G401 (cell line): ENCODE measurements around the gene FAM227B. TPM values are rescaled to one million over a fixed set of nuclear protein-coding genes. Genes with fewer than 3 reads are reported as not detected.
"Not testable (repeated sequence)": the region's sequence is repeated elsewhere in the genome, so short reads cannot be mapped to it uniquely, and the experiment has no call there.

Experiments used
- DNase-seq: peaks from one replicate; pipeline ENCODE4 v3.0.0-alpha.2; 2015; ENCODE audit warnings: low spot score
- in situ Hi-C: cut with HindIII; loops from 2 replicates; pipeline ENCODE4 v1.10.0; 2016; ENCODE audit warnings: low sequenced_read_pairs, mixed read lengths
- total RNA-seq: library from RNA; depleted of rRNA; stranded (reverse); fragments of >200 nt; shearing (Covaris generic); gene quantifications from 2 replicates; pipeline ENCODE4 v1.2.3, GENCODE V29; 2014

Gene FAM227B
- total RNA-seq, 1 experiment from 2014 or later = 8.2 TPM

DNA sequence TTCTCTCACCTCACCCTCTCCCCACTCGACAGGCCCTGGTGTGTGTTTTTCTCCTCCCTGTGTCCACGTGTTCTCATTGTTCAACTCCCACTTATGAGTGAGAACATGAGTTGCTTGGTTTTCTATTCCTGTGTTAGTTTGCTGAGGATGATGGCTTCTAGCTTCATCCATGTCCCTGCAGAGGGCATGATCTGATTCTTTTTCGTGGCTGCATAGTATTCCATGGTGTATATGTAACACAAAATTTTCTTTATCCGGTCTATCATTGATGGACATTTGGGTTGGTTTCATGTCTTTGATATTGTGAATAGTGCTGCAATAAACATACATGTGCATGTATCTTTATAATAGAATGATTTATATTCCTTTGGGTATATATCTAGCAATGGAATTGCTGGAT is 107.9 kb downstream of the FAM227B start:
- DNase-seq, in situ Hi-C loops: not testable (repeated sequence)

DNA sequence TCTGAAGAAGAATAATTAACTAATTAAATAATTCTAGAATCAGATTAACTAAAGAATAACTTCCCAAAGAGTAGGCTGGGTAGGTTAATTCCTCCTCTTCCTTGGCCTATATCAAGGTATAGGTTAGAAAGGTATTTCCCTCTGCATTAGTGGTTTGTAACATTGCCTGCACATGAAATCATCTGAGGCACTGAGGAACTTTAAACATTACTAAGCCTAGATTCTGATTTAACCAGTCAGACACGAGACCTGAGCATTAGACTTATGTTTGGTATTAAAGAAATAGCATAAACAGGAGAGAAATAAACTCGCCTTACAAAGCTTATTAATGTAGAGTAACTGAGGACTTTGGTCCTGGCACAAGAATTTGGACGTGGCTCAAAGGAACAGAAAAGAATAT is 113.4 kb downstream of the FAM227B start:
- in situ Hi-C loops = no loop called here

DNA sequence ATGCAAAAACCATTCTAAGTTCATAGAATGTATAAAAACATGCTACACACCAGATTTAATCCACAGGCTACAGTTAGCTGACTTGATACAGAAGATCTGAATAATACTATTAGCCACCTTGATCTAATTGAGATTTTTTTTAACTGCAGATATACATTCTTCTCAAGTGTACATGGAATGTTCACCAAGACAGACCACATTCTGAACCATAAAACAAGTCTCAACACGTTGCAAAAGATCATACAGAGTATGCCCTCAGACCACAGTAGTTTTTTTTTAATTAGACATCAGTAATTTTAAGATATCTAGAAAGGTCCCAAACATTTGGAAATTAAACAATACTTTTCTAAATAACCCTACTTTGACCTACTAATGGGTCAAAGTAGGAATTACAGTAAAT is 114.3 kb downstream of the FAM227B start:
- in situ Hi-C loops = no loop called here
- no peak for DNase-seq

More for the DNA sequence above, 113.4 kb downstream of the FAM227B start:
- no peak for DNase-seq

DNA sequence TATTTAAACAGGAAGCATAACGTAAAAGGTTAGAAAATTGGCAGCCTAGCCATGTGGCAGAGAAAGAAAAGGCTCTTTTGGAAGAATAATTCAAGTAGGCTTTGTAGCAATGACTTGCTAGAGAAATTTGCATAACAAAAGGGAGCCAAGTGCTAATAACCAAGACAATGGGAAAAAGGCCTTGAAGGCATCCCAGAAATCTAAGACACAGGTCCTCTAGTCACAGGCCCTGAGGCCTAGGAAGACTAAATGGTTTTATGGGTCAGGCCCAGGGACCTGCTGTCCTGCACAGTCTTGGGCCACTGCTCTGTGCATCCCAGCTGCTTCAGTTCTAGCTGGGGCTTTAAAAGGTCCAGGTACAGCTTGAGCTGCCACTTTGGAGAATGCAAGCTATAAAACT is 119.0 kb downstream of the FAM227B start:
- in situ Hi-C loops = no loop called here

DNA sequence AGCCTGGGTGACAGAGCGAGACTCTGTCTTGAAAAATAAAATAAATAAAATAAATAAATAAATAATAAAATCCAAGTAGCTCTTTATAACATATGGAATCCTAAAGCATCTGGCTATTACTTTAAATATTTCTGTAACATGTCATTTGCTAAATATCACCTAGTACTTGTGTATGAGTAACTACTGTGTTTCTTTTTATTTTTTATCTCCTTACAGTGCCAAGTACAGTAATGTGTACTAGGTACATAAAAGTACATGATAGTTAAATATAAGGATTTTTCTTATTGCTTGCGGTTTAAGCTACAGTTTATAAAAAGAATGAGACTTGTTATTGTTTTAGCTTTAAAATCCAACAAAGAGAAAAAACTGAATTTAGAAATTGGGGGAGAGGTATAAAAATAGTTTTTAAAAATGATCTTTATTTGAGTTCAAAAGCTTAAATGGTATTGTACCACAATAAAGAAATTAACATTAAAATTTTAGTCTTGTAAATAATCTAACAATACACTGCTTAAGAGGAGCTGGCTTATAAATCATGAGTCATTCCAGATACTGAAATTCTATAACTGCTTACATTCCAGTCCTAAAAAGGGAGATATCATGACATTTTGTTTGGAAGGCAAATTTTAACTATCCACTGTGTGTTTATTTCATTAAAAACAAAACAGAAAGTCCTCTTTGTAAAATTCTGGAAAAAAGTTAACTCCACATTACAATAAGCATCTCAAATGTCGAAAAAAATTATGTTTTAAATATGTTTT is 124.4 kb downstream of the FAM227B start:
- in situ Hi-C loops = no loop called here
- DNase-seq = no peak

More for the DNA sequence above, 119.0 kb downstream of the FAM227B start:
- no peak for DNase-seq

DNA sequence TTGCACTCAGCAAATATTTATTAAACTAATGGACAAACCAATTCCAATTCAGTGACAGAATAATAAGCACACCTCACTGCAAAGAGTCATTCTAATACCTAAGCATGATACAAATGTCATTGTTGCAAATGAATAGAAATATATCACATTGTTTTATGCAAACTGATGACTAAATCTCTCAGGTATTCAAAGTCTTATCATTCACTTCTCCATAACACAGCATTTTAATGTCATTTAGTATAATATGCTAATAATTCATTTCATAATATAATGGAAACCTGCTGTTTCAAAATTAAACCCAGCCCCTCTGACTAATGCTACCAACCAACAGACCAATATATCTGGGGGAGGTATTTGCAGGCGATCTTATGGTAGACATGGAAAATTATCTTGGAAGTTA is 125.8 kb downstream of the FAM227B start:
- DNase-seq = no peak
- in situ Hi-C loops = no loop called here

DNA sequence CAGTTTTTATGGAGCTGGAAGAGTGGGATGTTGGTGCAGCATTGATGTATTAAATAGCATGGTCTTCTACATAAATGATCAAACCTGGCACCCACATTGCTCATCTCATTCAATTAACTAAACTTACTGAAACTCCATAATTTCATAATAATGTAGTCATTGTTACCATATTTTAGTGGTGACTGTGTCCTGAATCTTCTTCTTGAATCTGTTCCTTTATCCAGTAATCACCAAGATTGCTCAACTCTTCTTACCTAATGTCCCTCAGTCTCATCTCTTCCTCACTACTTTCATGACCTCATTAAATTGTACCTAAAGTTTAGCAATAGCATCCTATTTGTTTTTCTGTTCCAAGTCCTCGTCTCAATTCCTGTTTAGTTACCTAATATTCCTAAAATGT is 127.8 kb downstream of the FAM227B start:
- in situ Hi-C loops = no loop called here
- no peak for DNase-seq

DNA sequence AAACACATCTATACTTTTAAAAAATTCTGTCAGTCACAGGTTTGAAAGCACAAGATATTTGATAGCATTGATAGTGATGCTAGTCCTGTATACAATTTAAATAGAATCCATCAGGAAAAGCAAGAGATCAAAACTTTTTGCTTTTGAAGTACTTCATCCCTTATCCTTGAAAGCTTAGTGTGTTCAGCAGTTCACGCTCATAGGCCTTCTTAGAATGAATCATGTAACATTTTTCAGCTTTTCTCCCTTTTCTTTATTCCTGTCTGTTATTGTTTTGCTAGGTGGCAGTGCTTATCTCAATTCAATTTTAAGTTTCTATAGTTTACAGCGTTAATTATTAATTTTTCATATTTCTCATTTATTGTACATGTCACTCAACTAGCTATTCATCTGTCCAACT is 128.5 kb downstream of the FAM227B start:
- in situ Hi-C loops = no loop called here
- DNase-seq = no peak

DNA sequence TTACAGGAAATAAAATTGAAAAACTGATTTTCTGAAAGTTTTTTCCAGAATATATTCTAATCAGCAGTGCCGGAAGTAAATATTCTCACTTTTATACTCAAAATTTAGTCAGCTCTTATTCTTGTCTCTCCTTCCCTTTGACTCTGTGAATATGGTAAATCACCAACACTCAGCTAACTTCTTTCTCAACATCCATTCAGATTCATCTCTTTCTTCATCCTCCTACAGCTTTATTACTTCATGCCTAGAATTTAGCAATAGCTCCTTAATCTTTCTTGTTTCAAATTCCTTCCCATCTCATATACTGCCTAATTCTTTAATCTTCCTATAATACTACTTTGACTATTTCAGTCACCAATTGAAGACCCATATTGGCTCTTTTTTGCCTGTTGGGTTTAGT is 129.7 kb downstream of the FAM227B start:
- in situ Hi-C loops = no loop called here
- no peak for DNase-seq

DNA sequence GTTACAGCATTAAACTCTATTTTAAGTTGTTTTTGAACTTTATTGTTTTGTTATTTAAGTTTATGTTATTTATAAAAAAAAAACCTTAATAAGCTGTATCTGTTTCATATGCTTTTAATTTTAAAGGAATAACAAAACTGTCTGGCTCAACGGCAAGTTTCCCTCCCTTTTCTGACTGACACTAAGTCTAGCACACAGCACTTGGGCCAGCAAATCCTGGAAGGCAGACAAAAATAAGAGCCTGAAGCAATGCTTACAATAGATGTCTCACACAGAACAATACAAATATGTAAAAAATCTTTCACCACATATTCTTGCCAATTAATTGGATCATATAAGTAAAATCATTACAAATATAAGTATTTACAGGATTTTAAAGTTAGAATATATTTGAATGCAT is 135.2 kb downstream of the FAM227B start:
- DNase-seq, in situ Hi-C loops: not testable (repeated sequence)

DNA sequence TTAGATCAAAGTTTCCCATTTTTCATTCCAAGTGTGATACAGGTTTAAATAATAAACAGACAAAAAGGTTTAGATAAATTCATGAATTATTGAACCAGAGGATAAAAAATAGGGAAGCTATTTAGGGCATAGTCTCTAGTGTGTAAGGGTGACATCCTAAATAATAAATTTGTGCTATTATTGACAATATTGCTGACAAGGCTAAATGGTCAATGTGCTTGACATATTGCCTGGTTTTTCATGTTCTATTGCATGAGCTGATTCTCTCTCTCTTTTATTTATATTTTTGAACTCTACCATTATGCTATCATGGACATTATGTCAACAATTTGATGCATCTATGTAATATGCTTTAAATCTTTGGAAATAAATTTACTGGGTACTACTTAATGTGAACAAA is 141.6 kb downstream of the FAM227B start:
- DNase-seq, in situ Hi-C loops: not testable (repeated sequence)

DNA sequence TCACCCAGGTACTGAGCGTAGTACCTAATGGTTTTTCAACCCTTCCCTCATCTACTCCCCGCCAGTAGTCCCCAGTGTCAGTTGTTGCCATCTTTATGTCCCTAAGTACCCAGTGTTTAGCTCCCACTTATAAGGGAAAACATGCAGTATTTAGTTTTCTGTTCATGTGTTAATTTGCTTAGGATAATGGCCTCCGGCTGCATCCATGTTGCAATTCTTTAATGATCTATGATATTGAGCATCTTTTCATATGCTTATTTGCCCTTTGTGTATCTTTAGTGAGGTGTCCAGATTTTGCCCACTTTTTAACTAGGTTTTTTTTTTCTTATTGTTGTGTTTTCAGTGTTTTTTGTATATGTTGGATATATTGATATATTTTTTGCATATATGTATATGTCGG is 142.6 kb downstream of the FAM227B start:
- DNase-seq, in situ Hi-C loops: not testable (repeated sequence)

DNA sequence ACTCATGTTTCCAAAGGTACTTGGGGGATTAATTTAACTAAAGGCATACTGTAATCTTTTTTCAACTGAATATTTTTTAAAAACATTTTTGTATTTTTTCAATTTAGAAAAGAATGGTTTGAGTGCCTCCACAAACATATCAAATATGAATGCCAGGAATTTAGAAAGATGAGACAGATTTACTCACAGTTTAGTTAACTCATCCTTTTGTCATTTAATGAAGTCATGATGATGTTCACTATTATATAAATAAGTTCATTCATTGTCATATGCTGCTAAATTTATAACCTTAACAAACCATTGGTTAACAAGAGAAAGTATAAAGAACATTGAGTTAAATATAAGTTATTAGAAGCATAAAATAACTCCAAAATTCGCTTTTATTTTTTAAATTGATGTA is 147.6 kb downstream of the FAM227B start:
- DNase-seq = no peak
- in situ Hi-C loops = no loop called here

DNA sequence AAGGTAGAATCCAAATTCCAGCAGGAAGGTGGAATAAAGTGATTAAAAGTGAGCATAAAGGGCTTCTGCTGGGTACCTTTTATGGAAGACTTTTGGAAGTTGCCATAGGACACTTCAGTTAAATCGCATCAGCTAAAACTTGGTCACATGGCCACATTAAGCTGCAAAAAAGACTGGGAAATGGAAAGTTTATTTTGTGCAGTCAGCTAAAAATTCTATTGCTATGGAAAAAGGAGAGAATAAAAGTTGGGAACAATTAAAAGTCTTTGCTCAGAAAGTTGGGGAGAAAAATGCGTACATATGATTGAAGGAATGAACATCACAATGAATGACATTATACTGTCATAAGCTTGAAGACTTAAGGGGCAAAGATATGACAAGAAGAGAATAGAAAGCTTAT is 148.3 kb downstream of the FAM227B start:
- no peak for DNase-seq
- in situ Hi-C loops = no loop called here

DNA sequence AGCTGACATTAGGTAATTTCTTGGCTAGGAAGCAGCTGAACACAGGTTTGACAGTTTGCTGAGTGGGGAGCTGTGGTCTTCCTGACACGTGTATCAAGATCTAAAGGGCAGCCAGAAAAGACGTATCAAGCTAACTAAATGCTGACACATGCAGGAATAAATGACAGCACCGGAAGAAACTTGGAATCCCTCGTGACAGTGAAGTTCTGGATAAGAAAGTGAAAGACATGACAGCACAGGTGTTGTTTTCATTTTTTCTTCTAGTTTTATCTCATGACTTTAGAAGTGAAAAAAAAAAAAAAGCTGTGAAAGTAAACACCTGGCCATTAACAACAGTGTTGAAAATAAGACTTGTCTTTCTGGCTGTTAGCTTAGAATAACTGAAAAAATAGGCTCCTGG is 148.9 kb downstream of the FAM227B start:
- no peak for DNase-seq
- in situ Hi-C loops = no loop called here

DNA sequence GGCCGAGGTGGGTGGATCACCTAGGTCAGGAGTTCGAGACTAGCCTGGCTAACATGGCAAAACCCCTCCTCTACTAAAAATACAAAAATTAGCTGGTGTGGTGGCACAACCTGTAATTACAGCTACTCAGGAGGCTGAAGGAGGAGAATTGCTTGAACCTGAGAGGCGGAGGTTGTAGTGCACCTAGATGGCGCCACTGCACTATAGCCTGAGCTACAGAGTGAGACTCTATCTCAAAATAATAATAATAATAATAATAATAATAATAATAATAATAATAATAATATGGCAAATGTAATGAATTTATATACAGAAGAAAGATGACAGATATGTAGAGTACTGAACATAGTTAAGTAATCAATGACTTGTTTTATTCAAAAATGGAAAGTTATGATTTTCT is 149.4 kb downstream of the FAM227B start:
- in situ Hi-C loops, DNase-seq: not testable (repeated sequence)

DNA sequence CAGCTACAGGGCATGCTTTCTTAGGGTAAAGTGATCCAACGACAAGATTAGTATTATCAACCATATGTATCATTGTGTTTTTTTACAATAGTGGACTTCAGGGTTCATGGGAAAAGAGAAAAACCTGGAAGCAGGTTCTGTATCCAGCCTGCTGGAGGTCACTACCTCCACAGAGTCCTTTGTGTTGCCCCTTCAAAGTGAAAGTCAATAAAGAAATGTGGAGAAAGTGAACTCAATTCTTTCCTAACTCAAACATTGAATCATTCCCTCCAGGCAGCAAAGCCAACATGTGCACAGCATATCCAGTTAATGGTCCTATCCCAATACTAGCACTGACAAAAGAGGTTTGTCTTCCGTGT is 152.2 kb downstream of the FAM227B start:
- in situ Hi-C loops = no loop called here
- DNase-seq = no peak

DNA sequence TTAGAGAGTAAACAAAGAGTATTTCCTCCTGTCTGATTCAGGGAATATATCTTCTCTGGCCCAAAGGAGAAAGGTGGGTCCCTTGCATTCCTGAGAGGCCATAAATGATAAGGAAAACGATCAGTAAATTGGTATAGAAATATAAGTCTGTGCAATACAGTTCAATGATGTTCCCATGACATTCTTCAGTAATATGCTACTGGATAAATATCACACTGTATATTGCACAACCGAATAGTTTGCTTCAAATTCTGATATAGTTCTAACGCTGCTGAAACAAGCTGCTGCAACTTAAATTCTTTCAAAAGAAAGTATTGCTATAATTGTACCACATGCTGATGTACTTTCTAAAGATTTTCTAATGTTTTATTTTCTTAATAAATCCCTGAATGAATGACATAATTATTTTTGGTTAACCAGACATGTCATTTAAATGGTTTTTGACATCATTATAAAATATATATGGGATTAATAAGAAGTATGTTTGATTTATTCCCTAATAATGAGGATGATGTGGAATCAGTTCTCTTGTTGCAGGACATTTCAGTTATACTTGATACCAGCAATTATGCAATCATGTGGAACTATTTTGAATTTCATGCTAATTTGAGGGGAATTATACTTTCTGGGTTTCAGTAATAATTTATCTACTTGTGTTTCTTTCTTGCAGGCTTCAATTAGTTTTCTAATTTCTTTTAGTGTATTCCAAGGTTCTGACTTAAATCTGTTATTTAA is 152.7 kb downstream of the FAM227B start:
- in situ Hi-C loops = no loop called here
- DNase-seq = no peak

DNA sequence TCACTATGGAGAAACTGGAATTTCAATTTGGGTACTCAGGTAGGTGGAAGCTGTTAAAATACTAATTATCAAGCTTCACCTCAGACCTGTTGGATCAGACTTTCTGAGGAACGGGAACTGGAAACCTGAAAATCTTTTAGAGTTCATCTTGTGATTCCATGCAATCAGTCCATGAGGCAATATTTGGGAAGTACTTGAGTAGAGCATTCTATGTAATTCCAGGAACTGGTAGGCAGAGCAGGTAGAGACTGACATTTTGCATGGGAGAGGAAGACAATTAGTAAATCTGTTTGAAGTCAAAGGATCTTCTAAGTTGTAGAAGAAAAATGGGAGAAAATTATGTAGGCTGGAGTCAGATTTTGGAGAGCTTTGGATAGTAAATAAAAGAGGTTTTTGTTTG is 154.5 kb downstream of the FAM227B start:
- DNase-seq = no peak
- in situ Hi-C loops = no loop called here

DNA sequence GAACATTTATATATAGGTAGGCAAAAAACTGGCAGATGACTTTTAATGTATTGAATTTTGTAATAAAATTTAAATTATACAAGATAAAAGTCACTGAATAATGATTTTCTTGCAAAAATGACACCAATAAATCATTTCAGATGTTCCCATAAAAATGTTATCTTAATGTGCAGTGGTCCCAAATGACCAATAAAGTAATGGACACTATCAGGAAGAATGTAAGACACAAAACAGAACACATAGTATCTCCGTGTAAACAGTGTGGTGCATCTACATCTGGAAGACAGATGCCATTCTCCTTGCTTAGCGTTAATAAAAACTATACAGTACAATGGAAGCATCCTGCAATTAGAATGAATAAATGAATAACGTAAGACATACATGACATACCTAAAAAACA is 156.1 kb downstream of the FAM227B start:
- DNase-seq = no peak
- in situ Hi-C loops = no loop called here
